HG03159 (cell line): ENCODE measurements around the gene TCF7L2.

Experiments used
- ATAC-seq: cut with Tn5 transposase; IDR thresholded peaks from one replicate; pipeline ENCODE4 v1.9.1; 2021; ENCODE audit warnings: mild to moderate bottlenecking, moderate library complexity; ENCODE audit not compliant: unreplicated experiment

Gene TCF7L2

GRCh38 chr10:112991888-112992491, 41.9 kb downstream of the TCF7L2 start:
- ATAC-seq, result no peak

- no peak for ATAC-seq
These were observed 46.4 kb downstream of the TCF7L2 start for GRCh38 chr10:112996462-112996861.

GRCh38 chr10:112999102-112999501, 49.1 kb downstream of the TCF7L2 start:
- no peak for ATAC-seq

GRCh38 chr10:113000442-113000841, 50.4 kb downstream of the TCF7L2 start:
- ATAC-seq, result no peak

- ATAC-seq, result no peak
These were observed 51.0 kb downstream of the TCF7L2 start for GRCh38 chr10:113000876-113001598.

GRCh38 chr10:113001599-113002448, 51.8 kb downstream of the TCF7L2 start:
- no peak for ATAC-seq

- ATAC-seq, result no peak
These were observed 52.4 kb downstream of the TCF7L2 start for GRCh38 chr10:113002449-113002777.

- ATAC-seq, result no peak
These were observed 53.0 kb downstream of the TCF7L2 start for GRCh38 chr10:113003052-113003451.

GRCh38 chr10:113004069-113004618, 54.1 kb downstream of the TCF7L2 start:
- no peak for ATAC-seq

- no peak for ATAC-seq
These were observed 55.3 kb downstream of the TCF7L2 start for GRCh38 chr10:113005380-113005779.

- ATAC-seq, result no peak
These were observed 56.8 kb downstream of the TCF7L2 start for GRCh38 chr10:113006656-113007342.

- no peak for ATAC-seq
These were observed 57.3 kb downstream of the TCF7L2 start for GRCh38 chr10:113007343-113007771.

- ATAC-seq, result no peak
These were observed 57.8 kb downstream of the TCF7L2 start for GRCh38 chr10:113007821-113008220.

- no peak for ATAC-seq
These were observed 61.7 kb downstream of the TCF7L2 start for GRCh38 chr10:113011592-113012374.

- ATAC-seq, result no peak
These were observed 65.2 kb downstream of the TCF7L2 start for GRCh38 chr10:113015201-113015600.

GRCh38 chr10:113017376-113017775, 67.3 kb downstream of the TCF7L2 start:
- no peak for ATAC-seq

GRCh38 chr10:113018034-113018433, 68.0 kb downstream of the TCF7L2 start:
- ATAC-seq, result no peak

- ATAC-seq, result no peak
These were observed 69.0 kb downstream of the TCF7L2 start for GRCh38 chr10:113019096-113019495.

- ATAC-seq, result no peak
These were observed 69.8 kb downstream of the TCF7L2 start for GRCh38 chr10:113019692-113020474.

GRCh38 chr10:113020475-113020753, 70.4 kb downstream of the TCF7L2 start:
- ATAC-seq, result no peak
